CD14-positive monocyte (primary cell): ENCODE data around the gene GALNT12. TPM values are rescaled to one million over a fixed set of nuclear protein-coding genes. Genes with fewer than 3 reads are reported as not detected.
A peak's percentile ranks its signal among the peaks of the same experiment; 100 is the strongest.

Source experiments
- DNase-seq, 3 donors: peaks; one replicate each; pipeline ENCODE4 v3.0.0-alpha.2; 2011 to 2022
- H2AFZ ChIP-seq: 2 replicates; pipeline ENCODE4 v1.6.0; 2012; ENCODE audit warnings: mild to moderate bottlenecking, low read depth, low read length, inconsistent platforms; ENCODE audit not compliant: insufficient read depth, poor library complexity, severe bottlenecking
- H3K27ac ChIP-seq, 2 donors: 1 replicate in 1 of 2; 2 replicates in 1 of 2; pipeline ENCODE4 v1.5.1; 2012 to 2013; ENCODE audit warnings: low read length in 2 of 2, control low read depth in 1 of 2, inconsistent platforms in 1 of 2, low read depth in 1 of 2, mild to moderate bottlenecking in 1 of 2
- H3K27me3 ChIP-seq, 2 donors: one replicate each; pipeline versions ENCODE4 v1.6.0 to v1.6.1; 2011 to 2013; ENCODE audit warnings: low read length in 2 of 2; ENCODE audit not compliant: control insufficient read depth in 2 of 2, insufficient read depth in 2 of 2
- H3K36me3 ChIP-seq, 2 donors: replicated peaks in 1 of 2; 1 replicate in 1 of 2; 2 replicates in 1 of 2; pipeline versions ENCODE4 v1.5.1 to v1.6.1; 2012 to 2013; ENCODE audit warnings: low read length in 2 of 2, control low read depth in 1 of 2, inconsistent platforms in 1 of 2, mild to moderate bottlenecking in 1 of 2; ENCODE audit not compliant: insufficient read depth in 2 of 2, control insufficient read depth in 1 of 2
- H3K4me1 ChIP-seq, 2 donors: 1 replicate in 1 of 2; 2 replicates in 1 of 2; pipeline versions ENCODE4 v1.5.1 to v1.6.1; 2012 to 2013; ENCODE audit warnings: low read length in 2 of 2, control low read depth in 1 of 2, inconsistent platforms in 1 of 2, mild to moderate bottlenecking in 1 of 2, moderate library complexity in 1 of 2; ENCODE audit not compliant: insufficient read depth in 2 of 2, control insufficient read depth in 1 of 2
- H3K4me2 ChIP-seq: replicated peaks from 2 replicates; pipeline ENCODE3; 2012; ENCODE audit warnings: low read length, moderate library complexity, mild to moderate bottlenecking; ENCODE audit not compliant: poor library complexity, severe bottlenecking; ENCODE audit errors: extremely low read depth
- H3K4me3 ChIP-seq, 3 experiments: fragments of 200-600 bp in 1 of 3; sonication (generic) in 1 of 3; replicated peaks in 1 of 3; 1 replicate in 2 of 3; 2 replicates in 1 of 3; pipeline ENCODE4 v1.5.1; 2011 to 2013; ENCODE audit warnings: low read length in 3 of 3, mild to moderate bottlenecking in 3 of 3, control low read depth in 2 of 3, low read depth in 2 of 3, inconsistent platforms in 1 of 3, moderate library complexity in 1 of 3
- H3K79me2 ChIP-seq: 2 replicates; pipeline ENCODE4 v1.6.0; 2012; ENCODE audit warnings: mild to moderate bottlenecking, control low read depth, inconsistent platforms, low read length, moderate library complexity; ENCODE audit not compliant: insufficient read depth
- H3K9ac ChIP-seq: 2 replicates; pipeline ENCODE4 v1.6.0; 2017; ENCODE audit warnings: low read length, mild to moderate bottlenecking; ENCODE audit not compliant: insufficient read depth, poor library complexity, severe bottlenecking
- H3K9me3 ChIP-seq, 2 donors: replicated peaks in 1 of 2; 1 replicate in 1 of 2; 2 replicates in 1 of 2; pipeline versions ENCODE4 v1.5.1 to v1.6.1; 2012 to 2013; ENCODE audit warnings: low read length in 2 of 2, control low read depth in 1 of 2; ENCODE audit not compliant: control insufficient read depth in 1 of 2, insufficient read depth in 1 of 2
- H4K20me1 ChIP-seq: 2 replicates; pipeline ENCODE4 v1.6.0; 2012; ENCODE audit warnings: mild to moderate bottlenecking, low read length, control low read depth, moderate library complexity; ENCODE audit not compliant: insufficient read depth
- H3K27ac Mint-ChIP-seq, 7 donors: one replicate each; pipeline ENCODE4 v1.8.0; 2020; ENCODE audit warnings: mild to moderate bottlenecking in 7 of 7, mixed read lengths in 7 of 7, moderate library complexity in 6 of 7, inconsistent platforms in 2 of 7
- H3K27me3 Mint-ChIP-seq, 3 donors: one replicate each; pipeline ENCODE4 v1.8.0; 2021 to 2022; ENCODE audit warnings: low read depth in 3 of 3, mild to moderate bottlenecking in 3 of 3, mixed read lengths in 3 of 3, moderate library complexity in 3 of 3, inconsistent platforms in 1 of 3
- H3K36me3 Mint-ChIP-seq, 2 donors: one replicate each; pipeline ENCODE4 v1.8.0; 2020; ENCODE audit warnings: mixed read lengths in 2 of 2, inconsistent platforms in 1 of 2, mild to moderate bottlenecking in 1 of 2
- H3K4me1 Mint-ChIP-seq: one replicate; pipeline ENCODE4 v1.8.0; 2020; ENCODE audit warnings: mild to moderate bottlenecking, mixed read lengths
- H3K4me3 Mint-ChIP-seq, 2 donors: one replicate each; pipeline ENCODE4 v1.8.0; 2020; ENCODE audit warnings: mild to moderate bottlenecking in 2 of 2, mixed read lengths in 2 of 2, moderate library complexity in 1 of 2
- H3K9me3 Mint-ChIP-seq, 7 donors: one replicate each; pipeline ENCODE4 v1.8.0; 2020 to 2022; ENCODE audit warnings: mixed read lengths in 7 of 7, mild to moderate bottlenecking in 6 of 7, moderate library complexity in 6 of 7, inconsistent platforms in 2 of 7
- CTCF ChIP-seq: fragments of 200-600 bp; IDR thresholded peaks from one replicate; pipeline ENCODE4 v1.8.0; 2022; ENCODE audit warnings: antibody characterized with exemption, mild to moderate bottlenecking
- WGBS: methylation state at CpG from one replicate; pipeline ENCODE4 v1.1.5; 2013; ENCODE audit warnings: missing lambda C conversion rate; ENCODE audit not compliant: insufficient coverage; 5-methylcytosine and 5-hydroxymethylcytosine counted together
- intact Hi-C, 2 donors: fragments of 100-400 bp; cut with micrococcal nuclease; formaldehyde crosslinking; loops; one replicate each; pipeline versions ENCODE4 v1.15.0 to v1.15.1; 2023
- polyA plus RNA-seq, 3 donors: library from polyadenylated mRNA; depleted of rRNA in 1 of 3; unstranded in 2 of 3; stranded (reverse) in 1 of 3; fragments of 300-500 nt in 2 of 3; fragments of >200 nt in 1 of 3; fragmentation: Illumina TruSeq in 2 of 3; gene quantifications; 1 replicate in 2 of 3; 2 replicates in 1 of 3; pipeline ENCODE4 v1.2.3, GENCODE V29; 2012 to 2021

GALNT12 gene
- polyA plus RNA-seq, 3 donors, result 0.16 TPM; not detected in 2

GRCh38 chr9:98808411-98808815 lies 943 bp downstream of the GALNT12 start:
- no peak overlapping the region for H3K27ac ChIP-seq
- intact Hi-C loops, result no loop called here
- Mint-ChIP-seq H3K4me3 (peak overlapping the region; percentile 80 to 94), H3K27ac (peak overlapping the region in 2 of 7 donors; percentile 30 to 34), H3K4me1 (peaks cover 42% of the 10 kb centered on the region), H3K36me3 (peaks cover 3 to 7% of the 10 kb centered on the region in 2 donors), H3K27me3 (peaks cover 25 to 53% (median 33%) of the 10 kb centered on the region in 3 donors), H3K9me3 (peaks cover 0 to 10% (median 1%) of the 10 kb centered on the region in 7 donors)
- H2AFZ ChIP-seq, result peak overlapping the region; percentile 68
- no peaks in the 10 kb centered on the region for H3K79me2 ChIP-seq
- peaks cover 20 to 48% of the 10 kb centered on the region in 2 donors for H3K27me3 ChIP-seq
- H3K9me3 ChIP-seq, result peaks cover 0 to 4% of the 10 kb centered on the region in 2 donors
- no peaks in the 10 kb centered on the region for H4K20me1 ChIP-seq
- H3K9ac ChIP-seq, result peak overlapping the region; percentile 4
- 4% methylated on average over 16 of the region's 17 CpGs for WGBS
- DNase-seq, result peak in 2 of 3 donors; percentile 7 to 9
- H3K4me2 ChIP-seq, result peak overlapping the region; percentile 88
- H3K4me3 ChIP-seq, result peak overlapping the region in 2 of 3 experiments; percentile 28 to 74
- H3K4me1 ChIP-seq, result peaks cover 14 to 20% of the 10 kb centered on the region in 2 donors
- H3K36me3 ChIP-seq, result no peaks in the 10 kb centered on the region
- TF ChIP-seq CTCF, result no peak

DNA sequence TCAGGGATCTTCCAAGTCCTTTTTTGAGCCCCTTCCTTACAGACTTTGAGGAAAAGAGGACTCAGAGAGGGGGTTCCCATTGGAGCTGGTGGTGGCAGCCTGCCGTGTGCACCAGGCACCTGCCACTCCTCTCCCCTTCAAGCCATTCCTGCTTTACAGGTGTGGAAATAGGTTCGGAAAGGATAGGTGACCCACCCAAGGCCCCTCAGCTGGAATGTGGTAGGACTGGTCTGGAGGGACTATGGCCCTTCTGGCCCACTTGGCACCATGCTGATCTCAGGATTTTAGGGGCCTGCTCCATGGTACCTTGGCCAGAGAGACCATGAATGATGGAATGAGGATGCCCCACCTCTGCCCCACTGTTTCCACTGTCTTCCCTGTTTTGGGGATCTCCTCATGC lies 1.4 kb downstream of the GALNT12 start:
- Histone ChIP-seq H3K9ac (peak overlapping the region; percentile 4), H3K4me2 (peak overlapping the region; percentile 88), H2AFZ (peak overlapping the region; percentile 68), H3K4me3 (peak overlapping the region in 1 of 3 experiments; percentile 74), H3K4me1 (peaks cover 14 to 20% of the 10 kb centered on the region in 2 donors), H3K27ac (no peak overlapping the region), H4K20me1 (no peaks in the 10 kb centered on the region), H3K36me3 (no peaks in the 10 kb centered on the region), H3K79me2 (no peaks in the 10 kb centered on the region), H3K27me3 (peaks cover 20 to 48% of the 10 kb centered on the region in 2 donors), H3K9me3 (peaks cover 0 to 4% of the 10 kb centered on the region in 2 donors)
- no peak for TF ChIP-seq CTCF
- Mint-ChIP-seq H3K27ac (peak overlapping the region in 1 of 7 donors; percentile 1), H3K36me3 (peaks cover 3 to 7% of the 10 kb centered on the region in 2 donors), H3K9me3 (peaks cover 0 to 11% (median 1%) of the 10 kb centered on the region in 7 donors), H3K27me3 (peaks cover 26 to 53% (median 32%) of the 10 kb centered on the region in 3 donors), H3K4me3 (peak overlapping the region; percentile 80 to 94), H3K4me1 (peaks cover 42% of the 10 kb centered on the region)
- no CpG with 5 or more reads among the region's 2 CpGs for WGBS
- DNase-seq, result no peak
- intact Hi-C loops, result no loop called here
